H1 (cell line): ENCODE measurements around the gene KIT.

Experiments
- CREB1 ChIP-seq: IDR thresholded peaks from 2 replicates; pipeline ENCODE4 v1.6.1; 2012; ENCODE audit warnings: inconsistent platforms
- EP300 ChIP-seq, 2 experiments: IDR thresholded peaks; 1 replicate in 1 of 2; 2 replicates in 1 of 2; pipeline ENCODE4 v1.6.1; 2011 to 2012; ENCODE audit warnings: low read depth in 2 of 2, low read length in 2 of 2, mild to moderate bottlenecking in 2 of 2, borderline replicate concordance in 1 of 2, inconsistent platforms in 1 of 2, moderate library complexity in 1 of 2
- POLR2A ChIP-seq, 2 experiments: IDR thresholded peaks; 1 replicate in 1 of 2; 2 replicates in 1 of 2; pipeline ENCODE4 v1.6.1; 2011; ENCODE audit warnings: low read depth in 2 of 2, low read length in 2 of 2, mild to moderate bottlenecking in 2 of 2; ENCODE audit errors: control extremely low read depth in 1 of 2
- RAD21 ChIP-seq, 2 experiments: IDR thresholded peaks in 1 of 2; conservative IDR thresholded peaks in 1 of 2; 2 replicates each; pipeline ENCODE4 v1.6.1; 2011; ENCODE audit warnings: low read depth in 2 of 2, low read length in 2 of 2, improper control_type of control experiment in 1 of 2, inconsistent platforms in 1 of 2, mild to moderate bottlenecking in 1 of 2, moderate library complexity in 1 of 2
- RBBP5 ChIP-seq: IDR thresholded peaks from 2 replicates; pipeline ENCODE4 v1.7.1; 2012; ENCODE audit warnings: low read depth, mild to moderate bottlenecking, inconsistent platforms, low read length, moderate library complexity, borderline replicate concordance
- SP1 ChIP-seq: IDR thresholded peaks from 2 replicates; pipeline ENCODE4 v1.6.1; 2011; ENCODE audit warnings: low read depth, low read length
- TF ChIP-seq, protein P1 (sequence below), 3 experiments: IDR thresholded peaks; 1 replicate in 2 of 3; 2 replicates in 1 of 3; pipeline versions ENCODE4 v1.5.1 to v1.6.1; 2011; ENCODE audit warnings: low read length in 3 of 3, mild to moderate bottlenecking in 3 of 3, inconsistent platforms in 2 of 3, low read depth in 1 of 3, moderate library complexity in 1 of 3; ENCODE audit not compliant: insufficient read depth in 1 of 3; ENCODE audit errors: control extremely low read depth in 1 of 3

- TF ChIP-seq EP300 (IDR thresholded peaks at IDR 0.05; ENCODE audit: borderline replicate concordance in 1 of 2, low read depth in 2 of 2, low read length in 2 of 2) (no peak), RAD21 (IDR thresholded peaks at IDR 0.05 in 1 of 2, conservative IDR thresholded peaks at IDR 0.05 in 1 of 2; ENCODE audit: low read depth in 2 of 2, low read length in 2 of 2) (no peak), CREB1 (no peak), RBBP5 (no peak), POLR2A (IDR thresholded peaks at IDR 0.05; ENCODE audit: control extremely low read depth in 1 of 2, low read depth in 2 of 2, low read length in 2 of 2) (no peak), SP1 (no peak)
- TF ChIP-seq, protein P1, sequence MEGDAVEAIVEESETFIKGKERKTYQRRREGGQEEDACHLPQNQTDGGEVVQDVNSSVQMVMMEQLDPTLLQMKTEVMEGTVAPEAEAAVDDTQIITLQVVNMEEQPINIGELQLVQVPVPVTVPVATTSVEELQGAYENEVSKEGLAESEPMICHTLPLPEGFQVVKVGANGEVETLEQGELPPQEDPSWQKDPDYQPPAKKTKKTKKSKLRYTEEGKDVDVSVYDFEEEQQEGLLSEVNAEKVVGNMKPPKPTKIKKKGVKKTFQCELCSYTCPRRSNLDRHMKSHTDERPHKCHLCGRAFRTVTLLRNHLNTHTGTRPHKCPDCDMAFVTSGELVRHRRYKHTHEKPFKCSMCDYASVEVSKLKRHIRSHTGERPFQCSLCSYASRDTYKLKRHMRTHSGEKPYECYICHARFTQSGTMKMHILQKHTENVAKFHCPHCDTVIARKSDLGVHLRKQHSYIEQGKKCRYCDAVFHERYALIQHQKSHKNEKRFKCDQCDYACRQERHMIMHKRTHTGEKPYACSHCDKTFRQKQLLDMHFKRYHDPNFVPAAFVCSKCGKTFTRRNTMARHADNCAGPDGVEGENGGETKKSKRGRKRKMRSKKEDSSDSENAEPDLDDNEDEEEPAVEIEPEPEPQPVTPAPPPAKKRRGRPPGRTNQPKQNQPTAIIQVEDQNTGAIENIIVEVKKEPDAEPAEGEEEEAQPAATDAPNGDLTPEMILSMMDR (IDR thresholded peaks at IDR 0.05; ENCODE audit: control extremely low read depth in 1 of 3, insufficient read depth in 1 of 3, low read depth in 1 of 3, low read length in 3 of 3), result no peak
These were observed 2.2 kb downstream of the KIT start for GRCh38 chr4:54659749-54660535.
